ENCODE data around the gene SNX13. TPM values are rescaled to one million over a fixed set of nuclear protein-coding genes. Genes with fewer than 3 reads are reported as not detected.

Gene SNX13
- total and polyA plus RNA-seq, 2 experiments from 2014 or later, result 7.5 to 42.7 TPM

- TF ChIP-seq, protein P1, sequence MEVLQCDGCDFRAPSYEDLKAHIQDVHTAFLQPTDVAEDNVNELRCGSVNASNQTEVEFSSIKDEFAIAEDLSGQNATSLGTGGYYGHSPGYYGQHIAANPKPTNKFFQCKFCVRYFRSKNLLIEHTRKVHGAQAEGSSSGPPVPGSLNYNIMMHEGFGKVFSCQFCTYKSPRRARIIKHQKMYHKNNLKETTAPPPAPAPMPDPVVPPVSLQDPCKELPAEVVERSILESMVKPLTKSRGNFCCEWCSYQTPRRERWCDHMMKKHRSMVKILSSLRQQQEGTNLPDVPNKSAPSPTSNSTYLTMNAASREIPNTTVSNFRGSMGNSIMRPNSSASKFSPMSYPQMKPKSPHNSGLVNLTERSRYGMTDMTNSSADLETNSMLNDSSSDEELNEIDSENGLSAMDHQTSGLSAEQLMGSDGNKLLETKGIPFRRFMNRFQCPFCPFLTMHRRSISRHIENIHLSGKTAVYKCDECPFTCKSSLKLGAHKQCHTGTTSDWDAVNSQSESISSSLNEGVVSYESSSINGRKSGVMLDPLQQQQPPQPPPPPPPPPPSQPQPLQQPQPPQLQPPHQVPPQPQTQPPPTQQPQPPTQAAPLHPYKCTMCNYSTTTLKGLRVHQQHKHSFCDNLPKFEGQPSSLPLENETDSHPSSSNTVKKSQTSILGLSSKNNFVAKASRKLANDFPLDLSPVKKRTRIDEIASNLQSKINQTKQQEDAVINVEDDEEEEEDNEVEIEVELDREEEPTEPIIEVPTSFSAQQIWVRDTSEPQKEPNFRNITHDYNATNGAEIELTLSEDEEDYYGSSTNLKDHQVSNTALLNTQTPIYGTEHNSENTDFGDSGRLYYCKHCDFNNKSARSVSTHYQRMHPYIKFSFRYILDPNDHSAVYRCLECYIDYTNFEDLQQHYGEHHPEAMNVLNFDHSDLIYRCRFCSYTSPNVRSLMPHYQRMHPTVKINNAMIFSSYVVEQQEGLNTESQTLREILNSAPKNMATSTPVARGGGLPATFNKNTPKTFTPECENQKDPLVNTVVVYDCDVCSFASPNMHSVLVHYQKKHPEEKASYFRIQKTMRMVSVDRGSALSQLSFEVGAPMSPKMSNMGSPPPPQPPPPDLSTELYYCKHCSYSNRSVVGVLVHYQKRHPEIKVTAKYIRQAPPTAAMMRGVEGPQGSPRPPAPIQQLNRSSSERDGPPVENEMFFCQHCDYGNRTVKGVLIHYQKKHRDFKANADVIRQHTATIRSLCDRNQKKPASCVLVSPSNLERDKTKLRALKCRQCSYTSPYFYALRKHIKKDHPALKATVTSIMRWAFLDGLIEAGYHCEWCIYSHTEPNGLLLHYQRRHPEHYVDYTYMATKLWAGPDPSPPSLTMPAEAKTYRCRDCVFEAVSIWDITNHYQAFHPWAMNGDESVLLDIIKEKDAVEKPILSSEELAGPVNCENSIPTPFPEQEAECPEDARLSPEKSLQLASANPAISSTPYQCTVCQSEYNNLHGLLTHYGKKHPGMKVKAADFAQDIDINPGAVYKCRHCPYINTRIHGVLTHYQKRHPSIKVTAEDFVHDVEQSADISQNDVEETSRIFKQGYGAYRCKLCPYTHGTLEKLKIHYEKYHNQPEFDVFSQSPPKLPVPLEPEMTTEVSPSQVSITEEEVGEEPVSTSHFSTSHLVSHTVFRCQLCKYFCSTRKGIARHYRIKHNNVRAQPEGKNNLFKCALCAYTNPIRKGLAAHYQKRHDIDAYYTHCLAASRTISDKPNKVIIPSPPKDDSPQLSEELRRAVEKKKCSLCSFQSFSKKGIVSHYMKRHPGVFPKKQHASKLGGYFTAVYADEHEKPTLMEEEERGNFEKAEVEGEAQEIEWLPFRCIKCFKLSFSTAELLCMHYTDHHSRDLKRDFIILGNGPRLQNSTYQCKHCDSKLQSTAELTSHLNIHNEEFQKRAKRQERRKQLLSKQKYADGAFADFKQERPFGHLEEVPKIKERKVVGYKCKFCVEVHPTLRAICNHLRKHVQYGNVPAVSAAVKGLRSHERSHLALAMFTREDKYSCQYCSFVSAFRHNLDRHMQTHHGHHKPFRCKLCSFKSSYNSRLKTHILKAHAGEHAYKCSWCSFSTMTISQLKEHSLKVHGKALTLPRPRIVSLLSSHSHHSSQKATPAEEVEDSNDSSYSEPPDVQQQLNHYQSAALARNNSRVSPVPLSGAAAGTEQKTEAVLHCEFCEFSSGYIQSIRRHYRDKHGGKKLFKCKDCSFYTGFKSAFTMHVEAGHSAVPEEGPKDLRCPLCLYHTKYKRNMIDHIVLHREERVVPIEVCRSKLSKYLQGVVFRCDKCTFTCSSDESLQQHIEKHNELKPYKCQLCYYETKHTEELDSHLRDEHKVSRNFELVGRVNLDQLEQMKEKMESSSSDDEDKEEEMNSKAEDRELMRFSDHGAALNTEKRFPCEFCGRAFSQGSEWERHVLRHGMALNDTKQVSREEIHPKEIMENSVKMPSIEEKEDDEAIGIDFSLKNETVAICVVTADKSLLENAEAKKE (CRISPR knock-in tag; IDR thresholded peaks at IDR 0.05), result no peak
- no peak for TF ChIP-seq REST (IDR thresholded peaks at IDR 0.05; ENCODE audit: unreplicated experiment)
- TF ChIP-seq STAT1 (IDR thresholded peaks at IDR 0.05; ENCODE audit: unreplicated experiment), result no peak
- no peak for TF ChIP-seq ZNF114 (CRISPR knock-in tag; IDR thresholded peaks at IDR 0.05)
- no peak for TF ChIP-seq EZH2 (IDR thresholded peaks at IDR 0.05; ENCODE audit: low read depth, unreplicated experiment)
- no peak for TF ChIP-seq ZNF331 (CRISPR knock-in tag; IDR thresholded peaks at IDR 0.05; ENCODE audit: low read depth)
- no peak for TF ChIP-seq POLR2AphosphoS5 (IDR thresholded peaks at IDR 0.05; ENCODE audit: low read depth)
Observed at GRCh38 chr7:17937506-17938120, 2.7 kb downstream of the SNX13 start (continued).

Measured in GM23338 (cell line).